ENCODE data around the gene KMO.

KMO gene

GRCh38 chr1:241630005-241630404 lies 97.8 kb downstream of the KMO start:
- no peak for DNase-seq (ENCODE audit: low read depth in 3 of 3)

GRCh38 chr1:241630476-241630875 lies 98.3 kb downstream of the KMO start:
- DNase-seq (ENCODE audit: low read depth in 3 of 3), result no peak

GRCh38 chr1:241630899-241631298 lies 98.7 kb downstream of the KMO start:
- DNase-seq (ENCODE audit: low read depth in 3 of 3), result no peak

GRCh38 chr1:241631674-241632073 lies 99.5 kb downstream of the KMO start:
- DNase-seq (ENCODE audit: low read depth in 3 of 3), result no peak

- no peak for DNase-seq (ENCODE audit: low read depth in 3 of 3)
Measured at GRCh38 chr1:241632987-241633386, 100.8 kb downstream of the KMO start.

- no peak for DNase-seq (ENCODE audit: low read depth in 3 of 3)
Measured at GRCh38 chr1:241635556-241636152, 103.5 kb downstream of the KMO start.

- DNase-seq (ENCODE audit: low read depth in 3 of 3), result no peak
Measured at GRCh38 chr1:241636291-241636690, 104.1 kb downstream of the KMO start.

GRCh38 chr1:241637046-241637590 lies 104.9 kb downstream of the KMO start:
- DNase-seq (ENCODE audit: low read depth in 3 of 3), result no peak

- DNase-seq (ENCODE audit: low read depth in 3 of 3), result no peak
Measured at GRCh38 chr1:241637604-241638003, 105.4 kb downstream of the KMO start.

- DNase-seq (ENCODE audit: low read depth in 3 of 3), result no peak
Measured at GRCh38 chr1:241638099-241638682, 106.0 kb downstream of the KMO start.

GRCh38 chr1:241638909-241639622 lies 106.9 kb downstream of the KMO start:
- DNase-seq (ENCODE audit: low read depth in 3 of 3), result no peak

GRCh38 chr1:241639623-241640148 lies 107.5 kb downstream of the KMO start:
- peak in 2 of 3 experiments; percentile 14 to 27 for DNase-seq (ENCODE audit: low read depth in 3 of 3)

GRCh38 chr1:241640149-241640866 lies 108.1 kb downstream of the KMO start, which contains the start of the genes CHML and OPN3:
Gene CHML (minus strand): TSS chr1:241640369. CDS start chr1:241635766, 4,603 bp downstream.
Gene OPN3 (minus strand): TSS chr1:241640369. CDS start chr1:241640254, 115 bp downstream.
- peak; percentile 78 to 94 (median 91) for DNase-seq (ENCODE audit: low read depth in 3 of 3)

GRCh38 chr1:241640867-241641622 lies 108.9 kb downstream of the KMO start:
- no peak for DNase-seq (ENCODE audit: low read depth in 3 of 3)

- DNase-seq (ENCODE audit: low read depth in 3 of 3), result no peak
Measured at GRCh38 chr1:241641773-241642592, 109.8 kb downstream of the KMO start.

GRCh38 chr1:241642593-241642944 lies 110.4 kb downstream of the KMO start:
- no peak for DNase-seq (ENCODE audit: low read depth in 3 of 3)

- DNase-seq (ENCODE audit: low read depth in 3 of 3), result no peak
Measured at GRCh38 chr1:241644259-241644658, 112.1 kb downstream of the KMO start.

GRCh38 chr1:241645199-241645598 lies 113.0 kb downstream of the KMO start:
- no peak for DNase-seq (ENCODE audit: low read depth in 3 of 3)
